PC-3 (cell line): ENCODE data around the gene MTMR11. TPM values are rescaled to one million over a fixed set of nuclear protein-coding genes. Genes with fewer than 3 reads are reported as not detected.

Experiments used
- ATAC-seq: fragments of 200-7000 bp; cut with Tn5 transposase; 2 replicates; pipeline ENCODE4 v1.9.1; 2020; ENCODE audit warnings: mild to moderate bottlenecking, moderate library complexity
- BruUV-seq: library from RNA; stranded (reverse); fragments of 400-500 nt; replicated peaks from 2 replicates; lab custom pipeline; 2021; lab: Mats Ljungman, UMichigan
- CTCF ChIA-PET: fragments of 300-600 bp; sonication (Branson Sonifier 250); formaldehyde crosslinking; loops from one replicate; lab custom pipeline; 2022; ENCODE audit warnings: antibody characterized with exemption; lab: Charles Lee
- POLR2A ChIA-PET: fragments of 300-600 bp; sonication (Branson Sonifier 250); formaldehyde crosslinking; loops from one replicate; lab custom pipeline; 2022; ENCODE audit warnings: antibody characterized with exemption; ENCODE audit not compliant: unreplicated experiment; lab: Charles Lee
- DNase-seq: peaks from one replicate; pipeline ENCODE4 v3.0.0-alpha.2; 2015
- H2AFZ ChIP-seq: fragments of 300-600 bp; sonication (generic); 2 replicates; pipeline ENCODE4 v1.6.0; 2016; ENCODE audit warnings: antibody characterized with exemption, low read length
- H3F3A ChIP-seq: fragments of 300-600 bp; sonication (generic); one replicate; pipeline ENCODE4 v1.6.0; 2017; ENCODE audit warnings: antibody characterized with exemption, low read length, control low read depth, mild to moderate bottlenecking; ENCODE audit not compliant: unreplicated experiment
- H3K27ac ChIP-seq: fragments of 300-600 bp; sonication (generic); 2 replicates; pipeline ENCODE4 v1.5.1; 2016; ENCODE audit warnings: mild to moderate bottlenecking, low read length
- H3K27me3 ChIP-seq: fragments of 300-600 bp; sonication (generic); 2 replicates; pipeline ENCODE4 v1.6.1; 2016; ENCODE audit warnings: low read length, mixed read lengths
- H3K36me3 ChIP-seq: fragments of 300-600 bp; sonication (generic); 2 replicates; pipeline ENCODE4 v1.6.1; 2016; ENCODE audit warnings: low read depth, mixed run types, low read length, mixed read lengths
- H3K4me1 ChIP-seq: fragments of 300-600 bp; sonication (generic); 2 replicates; pipeline ENCODE4 v1.5.1; 2016; ENCODE audit warnings: low read length; ENCODE audit not compliant: insufficient read depth
- H3K4me2 ChIP-seq: fragments of 300-600 bp; sonication (generic); 2 replicates; pipeline ENCODE4 v1.6.0; 2016; ENCODE audit warnings: low read length
- H3K4me3 ChIP-seq: fragments of 300-600 bp; sonication (generic); 2 replicates; pipeline ENCODE4 v1.5.1; 2016; ENCODE audit warnings: mild to moderate bottlenecking, low read length, mixed read lengths
- H3K79me2 ChIP-seq: fragments of 300-600 bp; sonication (generic); 2 replicates; pipeline ENCODE4 v1.6.1; 2017; ENCODE audit warnings: low read length, mixed read lengths
- H3K9ac ChIP-seq: fragments of 300-600 bp; sonication (generic); 2 replicates; pipeline ENCODE4 v1.6.0; 2016; ENCODE audit warnings: mild to moderate bottlenecking, low read length
- H3K9me2 ChIP-seq: fragments of 300-600 bp; sonication (generic); replicated peaks from 2 replicates; pipeline ENCODE4 v1.6.1; 2016; ENCODE audit warnings: mixed run types, low read length, mixed read lengths
- H3K9me3 ChIP-seq: fragments of 300-600 bp; sonication (generic); 2 replicates; pipeline ENCODE4 v1.6.1; 2016; ENCODE audit warnings: low read length, mixed read lengths
- H4K20me1 ChIP-seq: fragments of 300-600 bp; sonication (generic); 2 replicates; pipeline ENCODE4 v1.6.1; 2016; ENCODE audit warnings: low read length, mixed read lengths
- EZH2 ChIP-seq: fragments of 300-600 bp; sonication (generic); IDR thresholded peaks from one replicate; pipeline ENCODE4 v1.6.1; 2017; ENCODE audit warnings: antibody characterized with exemption, mild to moderate bottlenecking, low read length; ENCODE audit not compliant: unreplicated experiment
- EZH2phosphoT487 ChIP-seq: fragments of 300-600 bp; sonication (generic); IDR thresholded peaks from 2 replicates; pipeline ENCODE4 v1.6.1; 2018; ENCODE audit warnings: mild to moderate bottlenecking, antibody characterized with exemption, low read length, borderline replicate concordance
- intact Hi-C: fragments of 100-400 bp; cut with micrococcal nuclease; formaldehyde crosslinking; loops from 2 replicates; pipeline ENCODE4 v1.9.0; 2023
- total RNA-seq: library from RNA; depleted of rRNA; stranded (reverse); fragments of >200 nt; gene quantifications from 2 replicates; pipeline ENCODE4 v1.2.3, GENCODE V29; 2014
- TF ChIP-seq, protein P1 (sequence below): fragments of 300-600 bp; sonication (generic); conservative IDR thresholded peaks from 2 replicates; pipeline ENCODE4 v1.5.1; 2017; ENCODE audit warnings: antibody characterized with exemption, low read depth, mild to moderate bottlenecking, low read length

The MTMR11 gene
- total RNA-seq, 1 experiment from 2014 or later = 5.1 TPM

DNA sequence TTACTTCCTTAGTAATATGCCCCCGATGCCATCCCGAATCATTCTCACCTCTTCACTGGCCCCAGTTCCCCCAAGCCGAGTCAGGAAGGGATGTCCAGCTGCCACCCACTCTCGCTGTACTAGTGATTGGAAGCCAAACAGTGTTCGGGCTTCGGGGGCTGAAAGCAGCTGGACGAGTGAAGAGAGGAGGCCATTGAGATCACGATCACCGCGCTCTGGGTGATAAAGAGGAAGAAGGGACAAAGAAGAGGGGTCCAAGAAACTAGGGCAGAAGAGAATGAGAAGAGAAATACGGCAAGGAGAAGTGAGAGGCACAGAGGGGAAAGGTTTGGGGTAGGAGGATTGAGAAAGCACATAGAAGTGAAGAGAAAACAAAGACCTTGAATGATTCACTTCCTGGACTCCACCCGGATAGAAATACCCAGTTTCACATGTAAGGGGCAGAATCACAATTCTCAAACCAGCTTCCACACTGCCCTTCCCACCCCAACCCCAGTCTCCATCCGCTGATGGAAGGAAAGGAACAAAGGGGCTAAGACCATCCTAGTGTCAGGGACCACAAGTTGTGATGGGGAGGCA is 5.4 kb downstream of the MTMR11 start:
- DNase-seq = peak; percentile 31
- H3K4me2 ChIP-seq = peak overlapping the region; percentile 43
- H3K9me2 ChIP-seq = no peaks in the 10 kb centered on the region
- H3K36me3 ChIP-seq = peaks cover 9% of the 10 kb centered on the region
- H4K20me1 ChIP-seq = peaks cover 9% of the 10 kb centered on the region; the same call in 1 of the 2 replicates
- peak overlapping the region; percentile 54 for H3K27ac ChIP-seq
- no TSS peak for BruUV-seq
- no peaks in the 10 kb centered on the region for H3F3A ChIP-seq
- no peak overlapping the region for H3K9ac ChIP-seq
- H3K79me2 ChIP-seq = peaks cover 13% of the 10 kb centered on the region
- H2AFZ ChIP-seq = peak overlapping the region; percentile 63
- peaks cover 34% of the 10 kb centered on the region for H3K4me1 ChIP-seq
- ChIA-PET CTCF (no interaction called here), POLR2A (no interaction called here)
- no peak for TF ChIP-seq EZH2phosphoT487
- TF ChIP-seq, protein P1, sequence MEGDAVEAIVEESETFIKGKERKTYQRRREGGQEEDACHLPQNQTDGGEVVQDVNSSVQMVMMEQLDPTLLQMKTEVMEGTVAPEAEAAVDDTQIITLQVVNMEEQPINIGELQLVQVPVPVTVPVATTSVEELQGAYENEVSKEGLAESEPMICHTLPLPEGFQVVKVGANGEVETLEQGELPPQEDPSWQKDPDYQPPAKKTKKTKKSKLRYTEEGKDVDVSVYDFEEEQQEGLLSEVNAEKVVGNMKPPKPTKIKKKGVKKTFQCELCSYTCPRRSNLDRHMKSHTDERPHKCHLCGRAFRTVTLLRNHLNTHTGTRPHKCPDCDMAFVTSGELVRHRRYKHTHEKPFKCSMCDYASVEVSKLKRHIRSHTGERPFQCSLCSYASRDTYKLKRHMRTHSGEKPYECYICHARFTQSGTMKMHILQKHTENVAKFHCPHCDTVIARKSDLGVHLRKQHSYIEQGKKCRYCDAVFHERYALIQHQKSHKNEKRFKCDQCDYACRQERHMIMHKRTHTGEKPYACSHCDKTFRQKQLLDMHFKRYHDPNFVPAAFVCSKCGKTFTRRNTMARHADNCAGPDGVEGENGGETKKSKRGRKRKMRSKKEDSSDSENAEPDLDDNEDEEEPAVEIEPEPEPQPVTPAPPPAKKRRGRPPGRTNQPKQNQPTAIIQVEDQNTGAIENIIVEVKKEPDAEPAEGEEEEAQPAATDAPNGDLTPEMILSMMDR = 0 out of 2 replicates have a peak, but pooled peaks have one; percentile 8
- peak overlapping the region; percentile 16; the same call in 1 of the 2 replicates for H3K4me3 ChIP-seq
- ATAC-seq = no peak
- H3K9me3 ChIP-seq = no peaks in the 10 kb centered on the region
- intact Hi-C loops = no loop called here
- no peaks in the 10 kb centered on the region for H3K27me3 ChIP-seq

DNA sequence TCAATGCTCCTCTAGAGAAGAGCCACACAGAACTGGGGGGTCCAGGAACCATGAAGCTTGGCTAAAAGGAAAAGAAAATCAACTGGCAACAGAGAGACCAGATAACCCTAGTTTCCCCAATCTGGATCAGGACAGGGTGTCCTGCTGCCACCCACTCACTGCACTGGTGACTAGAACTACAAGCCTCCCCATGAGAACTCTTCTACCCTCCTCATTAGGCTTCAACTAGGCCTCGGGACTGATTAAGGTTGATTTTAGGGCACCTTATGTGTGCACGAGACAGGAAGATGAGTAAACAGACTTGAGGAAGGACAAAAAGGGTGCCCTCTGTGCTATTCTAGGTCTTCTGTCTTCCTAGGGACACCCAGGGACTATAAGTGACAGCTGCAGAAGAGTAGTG is 6.8 kb downstream of the MTMR11 start:
- Histone ChIP-seq H3K36me3 (peaks cover 23% of the 10 kb centered on the region), H3K79me2 (peaks cover 28% of the 10 kb centered on the region), H4K20me1 (peaks cover 21% of the 10 kb centered on the region; the same call in 1 of the 2 replicates), H3K27ac (no peak overlapping the region), H3K27me3 (no peaks in the 10 kb centered on the region), H3K4me3 (no peak overlapping the region), H2AFZ (no peak overlapping the region), H3K9ac (no peak overlapping the region), H3K4me1 (peaks cover 41% of the 10 kb centered on the region), H3K9me2 (no peaks in the 10 kb centered on the region), H3F3A (no peaks in the 10 kb centered on the region), H3K4me2 (no peak overlapping the region), H3K9me3 (no peaks in the 10 kb centered on the region)
- ChIA-PET CTCF (no interaction called here), POLR2A (no interaction called here)
- DNase-seq (no peak), ATAC-seq (no peak)
- no TSS peak for BruUV-seq
- TF ChIP-seq, protein P1 = no peak
- TF ChIP-seq EZH2phosphoT487 (no peak), EZH2 (no peak)
- intact Hi-C loops = no loop called here

DNA sequence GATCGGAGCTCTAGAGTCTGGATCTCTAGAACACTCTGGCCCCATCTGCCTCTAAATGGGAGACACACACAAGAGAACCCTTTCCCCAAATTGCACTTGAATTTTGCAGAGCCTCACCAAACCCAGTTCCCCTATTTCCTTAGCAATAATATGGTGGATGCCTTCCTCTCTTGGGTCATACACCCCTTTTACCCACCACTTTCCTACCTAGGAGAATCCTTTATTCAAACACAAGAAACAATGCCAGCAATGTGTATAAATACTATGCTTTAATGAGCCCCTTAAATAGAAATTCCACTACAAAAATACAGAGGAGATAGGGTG is 8.3 kb downstream of the MTMR11 start:
- Histone ChIP-seq H3F3A (no peaks in the 10 kb centered on the region), H3K9me3 (no peaks in the 10 kb centered on the region), H3K4me2 (peak overlapping the region; percentile 86), H3K4me1 (peaks cover 41% of the 10 kb centered on the region), H2AFZ (no peak overlapping the region), H3K27me3 (no peaks in the 10 kb centered on the region), H3K4me3 (peak overlapping the region; percentile 93), H3K27ac (peak overlapping the region; percentile 77), H4K20me1 (peaks cover 27% of the 10 kb centered on the region; the same call in 1 of the 2 replicates), H3K9me2 (no peaks in the 10 kb centered on the region), H3K79me2 (peaks cover 34% of the 10 kb centered on the region), H3K36me3 (peaks cover 38% of the 10 kb centered on the region), H3K9ac (peak overlapping the region; percentile 91)
- no peak for DNase-seq
- POLR2A ChIA-PET = interaction anchor here (0.5 to 1.4 kb wide), 4 partner anchors 41 to 233 kb away, joined by 4 to 9 read pairs (median 6); a partner anchor contains a TSS
- intact Hi-C loops = no loop called here
- ATAC-seq = no peak
- no TSS peak for BruUV-seq
- CTCF ChIA-PET = interaction anchor here (0.6 to 1.0 kb wide), 2 partner anchors 109 to 259 kb away, joined by 3 to 7 read pairs; no protein-coding TSS in a partner anchor
- TF ChIP-seq EZH2phosphoT487 = no peak
- TF ChIP-seq, protein P1 = no peak
- TF ChIP-seq EZH2 = no peak
